ENCODE measurements around the gene RNF25. TPM values are rescaled to one million over a fixed set of nuclear protein-coding genes. Genes with fewer than 3 reads are reported as not detected.

Gene RNF25
- total RNA-seq, 1 donor from 2014 or later: 21.2 TPM

GRCh38 chr2:218635719-218636118 is 36.1 kb downstream of the RNF25 start:
- intact Hi-C loops (cut with micrococcal nuclease): no loop called here

DNA sequence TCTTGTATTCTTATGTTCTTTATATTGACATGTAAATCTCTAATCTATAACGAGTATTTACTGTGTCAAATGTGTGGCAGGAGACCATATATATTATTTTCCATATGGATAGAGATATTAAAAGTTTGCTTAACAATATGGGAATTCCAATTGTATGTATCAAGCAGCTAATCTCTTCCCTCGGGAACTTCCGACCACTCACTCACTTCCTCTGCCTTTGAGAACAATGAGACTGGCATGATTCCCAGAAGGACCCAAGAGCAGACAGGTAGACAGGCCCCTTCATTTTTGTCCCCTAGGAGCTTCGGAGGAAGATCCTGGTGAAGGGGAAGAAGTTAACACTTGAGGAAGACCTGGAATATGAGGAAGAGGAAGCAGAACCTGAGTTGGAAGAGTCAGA is 40.0 kb downstream of the RNF25 start:
- intact Hi-C loops (cut with micrococcal nuclease): no loop called here

DNA sequence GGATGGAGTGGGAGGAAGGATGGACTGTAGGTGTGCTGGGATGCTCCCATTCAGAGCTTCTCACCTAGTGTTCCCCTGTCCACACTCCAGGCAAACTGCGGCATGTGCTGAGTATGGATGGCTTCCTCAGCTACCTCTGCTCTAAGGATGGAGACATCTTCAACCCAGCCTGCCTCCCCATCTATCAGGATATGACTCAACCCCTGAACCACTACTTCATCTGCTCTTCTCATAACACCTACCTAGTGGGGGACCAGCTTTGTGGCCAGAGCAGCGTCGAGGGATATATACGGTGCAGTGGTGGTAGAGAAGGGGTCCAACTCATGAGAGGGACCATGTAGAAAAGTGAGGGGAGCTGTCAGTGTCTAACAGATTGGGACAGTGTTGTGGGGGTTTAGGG is 43.9 kb downstream of the RNF25 start:
- intact Hi-C loops (cut with micrococcal nuclease): no loop called here

DNA sequence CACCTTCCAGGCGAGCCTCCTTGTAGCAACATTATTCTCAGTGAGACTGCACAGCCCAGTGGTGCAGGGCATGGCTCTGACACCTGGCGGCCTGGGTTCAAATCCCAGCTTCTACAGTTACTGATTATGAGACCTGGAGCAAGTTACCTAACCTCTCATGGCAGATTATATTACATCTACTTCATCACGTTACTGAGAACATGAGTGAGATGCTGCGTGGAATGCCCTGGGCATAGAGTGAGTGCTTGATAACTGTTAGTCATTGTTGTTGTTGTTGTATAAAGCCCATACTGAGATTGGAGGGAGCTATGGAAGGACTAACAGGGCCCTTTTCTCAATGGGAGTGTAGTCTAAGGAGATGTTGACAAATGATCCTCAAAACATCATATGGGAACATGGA is 45.4 kb downstream of the RNF25 start:
- intact Hi-C loops (cut with micrococcal nuclease): no loop called here

DNA sequence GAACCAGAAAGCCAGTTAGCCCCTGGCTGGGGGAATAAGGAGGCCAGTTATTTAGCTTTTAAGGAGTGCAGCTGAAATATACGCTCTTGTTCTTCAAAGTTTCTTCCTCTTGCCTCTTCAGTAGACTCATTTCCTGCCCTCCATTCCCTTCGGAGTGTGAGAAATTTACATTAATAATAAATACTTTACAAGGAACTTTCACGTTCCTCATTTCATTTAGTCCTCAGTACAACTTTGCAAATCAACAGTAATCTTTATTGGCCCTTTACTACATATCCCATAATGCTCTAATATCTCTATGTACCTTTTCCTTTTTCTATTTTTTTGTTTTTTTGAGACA is 48.5 kb downstream of the RNF25 start:
- intact Hi-C loops (cut with micrococcal nuclease): no loop called here

DNA sequence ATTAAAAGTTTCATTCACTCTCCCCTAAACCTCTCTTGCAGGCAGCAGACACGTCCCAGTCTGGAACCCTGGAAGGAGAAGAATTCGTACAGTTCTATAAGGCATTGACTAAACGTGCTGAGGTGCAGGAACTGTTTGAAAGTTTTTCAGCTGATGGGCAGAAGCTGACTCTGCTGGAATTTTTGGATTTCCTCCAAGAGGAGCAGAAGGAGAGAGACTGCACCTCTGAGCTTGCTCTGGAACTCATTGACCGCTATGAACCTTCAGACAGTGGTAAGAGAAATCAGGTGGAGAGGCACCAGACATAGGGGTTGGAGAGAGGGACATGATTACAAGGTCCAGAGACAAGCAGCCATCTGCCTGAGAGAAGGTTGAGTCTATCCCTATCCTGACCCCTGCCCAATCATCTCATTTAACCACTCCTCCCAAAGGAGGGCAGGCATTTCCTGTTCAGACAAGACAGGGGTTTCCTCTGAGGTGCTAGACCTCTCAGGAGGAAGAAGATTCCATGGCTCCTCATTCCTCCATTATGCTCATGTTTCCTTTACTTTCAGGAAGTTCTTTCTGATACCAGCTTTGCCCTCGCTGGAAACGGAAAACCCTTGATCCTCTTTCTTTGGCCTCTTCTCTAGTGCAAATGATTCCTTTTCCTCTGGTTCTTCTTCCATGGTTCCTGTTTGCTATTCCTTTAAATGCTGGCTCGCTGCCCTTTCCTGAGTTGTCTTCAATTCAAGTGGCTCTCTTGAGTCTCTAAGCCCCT is 49.0 kb downstream of the RNF25 start:
- intact Hi-C loops (cut with micrococcal nuclease): no loop called here

DNA sequence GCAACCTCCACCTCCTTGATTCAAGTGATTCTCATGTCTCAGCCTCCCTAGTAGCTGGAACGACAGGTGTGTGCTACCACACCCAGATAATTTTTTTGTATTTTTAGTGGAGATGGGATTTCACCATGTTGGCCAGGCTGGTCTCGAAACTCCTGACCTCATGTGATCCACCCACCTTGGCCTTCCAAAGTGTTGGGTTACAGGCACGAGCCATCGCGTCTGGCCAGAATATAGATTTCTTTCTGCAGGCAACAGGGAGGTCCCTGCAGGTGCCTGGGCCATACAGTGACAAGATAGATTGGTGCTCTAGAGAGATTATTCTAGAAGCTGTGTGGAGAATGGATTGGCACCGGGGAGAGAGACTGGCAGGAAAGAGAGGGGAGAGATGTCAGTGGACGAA is 50.8 kb downstream of the RNF25 start:
- intact Hi-C loops (cut with micrococcal nuclease): no loop called here

- intact Hi-C loops (cut with micrococcal nuclease): no loop called here
Observed at GRCh38 chr2:218618102-218618860, 53.5 kb downstream of the RNF25 start.

DNA sequence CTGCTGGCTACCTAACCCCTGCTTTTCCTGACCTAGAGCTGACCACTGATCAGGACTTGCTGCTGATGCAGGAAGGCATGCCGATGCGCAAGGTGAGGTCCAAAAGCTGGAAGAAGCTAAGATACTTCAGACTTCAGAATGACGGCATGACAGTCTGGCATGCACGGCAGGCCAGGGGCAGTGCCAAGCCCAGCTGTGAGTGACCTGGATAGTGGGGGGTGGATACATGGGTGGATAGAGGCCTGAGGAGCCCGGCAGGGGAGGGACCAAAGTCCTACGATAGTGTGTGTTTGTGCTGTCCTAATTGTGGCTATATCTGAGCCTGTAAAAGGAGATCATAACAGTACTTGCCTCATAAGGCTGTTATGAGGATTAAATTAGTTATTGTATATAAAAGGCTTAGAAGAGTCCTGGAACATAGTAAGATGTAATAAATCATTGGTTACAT is 55.9 kb downstream of the RNF25 start:
- intact Hi-C loops (cut with micrococcal nuclease): no loop called here

Other genes starting within 250 kb of the RNF25 start
- 32.2 and 34.1 TPM in 2 replicates for gene USP37, start 103.7 kb downstream of the RNF25 start, total RNA-seq
- gene CNOT9, start 103.2 kb downstream of the RNF25 start, total RNA-seq: 91.7 and 95.5 TPM in 2 replicates
- 0.30 and 0.48 TPM in 2 replicates for gene PLCD4, start 64.1 kb downstream of the RNF25 start, total RNA-seq
- 51.8 and 52.9 TPM in 2 replicates for gene ZNF142, start 12.4 kb downstream of the RNF25 start, total RNA-seq
- gene BCS1L, start 12.3 kb downstream of the RNF25 start, total RNA-seq: 54.6 and 57.1 TPM in 2 replicates
- gene STK36, start 84 bp upstream of the RNF25 start, total RNA-seq: 13.6 TPM in 2 replicates
- gene TTLL4, start 38.8 kb upstream of the RNF25 start, total RNA-seq: 38.3 and 45.8 TPM in 2 replicates
- 0.18 TPM in 1 of 2 replicates, not detected in the other for gene CYP27A1, start 110.1 kb upstream of the RNF25 start, total RNA-seq
- not detected in 2 replicates for gene PRKAG3, start 159.8 kb upstream of the RNF25 start, total RNA-seq
- 0.11 TPM in 1 of 2 replicates, not detected in the other for gene WNT6, start 187.8 kb upstream of the RNF25 start, total RNA-seq
- 0.16 and 0.20 TPM in 2 replicates for gene WNT10A, start 208.8 kb upstream of the RNF25 start, total RNA-seq